NCI-H2107 treated with DMSO at 0.1 percent for 48 hours (cell line): ENCODE measurements around the gene TCTN3.
"Not testable (repeated sequence)": the region's sequence is repeated elsewhere in the genome, so short reads cannot be mapped to it uniquely, and the experiment has no call there.

Experiments used
- DNase-seq: peaks from one replicate; lab custom pipeline; 2025; ENCODE audit not compliant: unreplicated experiment; lab: John Stamatoyannopoulos, UW

The TCTN3 gene

GRCh38 chr10:95688648-95689047 is 5.1 kb downstream of the TCTN3 start:
- DNase-seq: no peak

GRCh38 chr10:95683966-95684365 is 9.8 kb downstream of the TCTN3 start:
- no peak for DNase-seq

DNA sequence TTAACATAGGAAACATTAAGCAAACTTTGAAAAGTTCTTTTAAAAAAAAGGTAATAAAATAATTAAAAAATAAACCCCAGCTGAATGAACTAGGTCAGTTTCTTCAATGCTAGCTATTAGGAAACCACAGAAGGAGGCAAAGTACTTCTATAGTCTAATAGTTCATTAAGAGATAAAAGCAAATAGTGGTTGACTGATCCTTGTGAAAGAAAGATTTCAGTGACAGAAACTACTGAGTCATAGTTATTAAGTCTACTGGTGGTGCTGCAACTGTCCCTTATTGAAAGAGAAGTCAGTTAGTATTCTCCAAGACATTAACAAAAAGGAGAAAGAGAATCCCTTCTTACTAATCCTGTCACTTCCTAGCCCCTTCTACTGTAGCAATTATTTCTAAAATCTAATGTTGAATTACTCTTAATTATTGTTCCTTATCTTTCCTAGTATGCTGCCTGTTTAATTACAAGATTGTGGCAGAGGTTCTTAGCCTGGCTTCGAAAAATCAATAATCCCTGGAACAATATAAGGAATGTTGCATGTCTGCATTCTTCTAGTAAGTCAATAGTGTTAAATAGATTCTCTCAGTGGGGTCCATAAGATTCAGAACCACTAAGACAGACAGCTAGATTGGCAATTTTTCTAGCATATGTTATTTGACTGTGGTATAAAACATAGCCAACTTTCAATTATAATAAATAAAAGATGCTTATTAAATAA is 18.2 kb downstream of the TCTN3 start:
- no peak for DNase-seq

GRCh38 chr10:95674643-95675042 is 19.1 kb downstream of the TCTN3 start:
- no peak for DNase-seq

GRCh38 chr10:95672641-95673040 is 21.1 kb downstream of the TCTN3 start:
- DNase-seq: not testable (repeated sequence)

DNA sequence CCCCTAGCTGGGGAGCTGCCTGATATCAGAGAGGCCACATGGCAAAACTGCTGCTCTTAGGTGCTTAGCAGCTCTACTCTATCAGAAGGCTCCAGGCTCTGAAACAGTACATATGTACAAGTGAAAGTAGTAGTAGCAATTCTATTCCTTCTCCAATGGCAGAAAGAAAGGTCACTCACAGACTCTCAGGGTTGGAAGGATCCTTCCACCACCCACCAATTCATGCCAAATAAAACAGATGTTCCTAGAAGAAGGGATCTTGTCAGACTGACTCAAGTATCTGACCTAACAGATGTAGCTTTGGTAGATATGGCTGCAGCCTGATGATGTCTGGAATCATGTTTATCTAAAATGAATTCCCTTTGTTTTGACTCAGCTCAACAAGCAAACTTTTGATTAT is 29.2 kb downstream of the TCTN3 start:
- no peak for DNase-seq

DNA sequence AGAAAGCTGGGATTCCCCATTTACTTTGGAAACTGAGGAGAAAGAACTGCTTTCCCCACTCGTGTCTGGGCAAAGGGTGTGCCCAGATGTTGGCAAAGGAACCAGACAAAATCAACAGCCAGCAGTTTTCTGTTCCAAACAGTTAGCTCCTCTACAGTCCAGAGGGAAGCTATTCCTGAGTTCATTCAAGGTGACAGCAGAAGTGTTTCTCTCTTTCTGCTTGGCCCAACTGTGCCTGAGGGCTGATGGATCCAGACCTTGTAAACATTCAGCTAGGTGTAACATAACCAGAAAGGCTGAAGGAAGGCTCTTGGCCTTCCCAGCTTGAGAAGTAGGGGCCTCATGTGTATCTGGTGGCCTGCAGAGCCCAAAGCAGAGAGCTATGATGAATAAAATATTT is 30.2 kb downstream of the TCTN3 start:
- no peak for DNase-seq

DNA sequence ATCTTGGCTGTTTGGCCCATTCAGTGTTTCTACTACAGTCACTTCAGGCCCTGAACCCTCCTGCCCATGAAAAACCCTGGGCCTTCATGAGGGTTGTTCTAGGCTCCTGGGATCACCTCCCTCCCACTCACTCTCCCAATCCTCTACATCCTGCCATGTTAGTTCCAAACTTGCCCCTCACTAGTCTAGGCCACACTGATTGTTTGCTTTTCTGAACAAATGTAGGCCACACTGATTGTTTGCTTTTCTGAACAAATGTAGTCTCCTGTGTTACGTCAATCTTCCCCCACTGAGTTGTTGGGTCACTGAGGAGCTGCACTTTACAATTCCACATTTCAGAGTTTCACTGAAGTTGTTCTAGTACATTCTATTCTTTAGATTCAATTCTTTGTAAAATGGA is 31.9 kb downstream of the TCTN3 start:
- DNase-seq: no peak

DNA sequence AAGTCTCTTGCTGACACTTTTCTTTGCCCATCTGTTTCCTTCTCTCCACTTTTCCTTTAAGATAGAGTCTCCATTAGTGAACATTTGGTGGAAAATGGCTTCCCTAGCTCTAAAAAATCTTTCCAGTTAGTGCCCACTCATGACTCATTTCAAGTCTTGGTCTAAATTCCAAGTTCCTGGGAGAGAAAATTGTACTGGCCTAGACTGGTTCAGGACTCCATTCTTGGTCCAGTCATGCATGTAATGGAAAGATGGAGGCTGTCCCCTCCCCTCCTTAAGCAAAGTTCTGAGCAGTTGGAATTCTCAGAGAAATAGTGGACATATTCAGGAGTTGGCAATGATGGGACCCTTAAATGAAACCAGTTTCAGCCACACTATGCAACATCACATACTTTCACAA is 33.4 kb downstream of the TCTN3 start:
- DNase-seq: no peak

DNA sequence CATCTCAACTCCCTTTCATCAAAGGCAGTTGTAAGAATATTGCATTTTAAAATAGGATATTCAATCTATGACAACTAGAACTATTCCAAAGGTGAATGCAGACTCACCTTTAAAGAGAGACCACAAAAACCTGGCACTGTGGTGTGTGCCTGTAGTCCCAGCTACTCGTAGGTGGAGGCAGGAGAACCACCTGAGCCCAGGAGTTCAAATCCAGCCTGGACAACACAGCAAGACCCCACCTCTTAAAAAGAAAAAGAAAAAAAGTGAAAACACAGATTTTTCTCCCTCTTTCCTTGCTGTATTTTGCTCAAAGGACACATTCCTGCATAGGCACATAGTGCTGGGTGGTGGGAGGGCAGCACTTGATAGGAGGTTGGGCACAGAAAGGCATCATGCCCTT is 36.5 kb downstream of the TCTN3 start:
- no peak for DNase-seq

- peak; percentile 40 for DNase-seq
These were observed 37.2 kb downstream of the TCTN3 start, which contains the start of gene ALDH18A1 for GRCh38 chr10:95656291-95657164. Gene ALDH18A1, minus strand, starts transcription at chr10:95656711. Its CDS starts 3,334 bp downstream, at chr10:95653377.

DNA sequence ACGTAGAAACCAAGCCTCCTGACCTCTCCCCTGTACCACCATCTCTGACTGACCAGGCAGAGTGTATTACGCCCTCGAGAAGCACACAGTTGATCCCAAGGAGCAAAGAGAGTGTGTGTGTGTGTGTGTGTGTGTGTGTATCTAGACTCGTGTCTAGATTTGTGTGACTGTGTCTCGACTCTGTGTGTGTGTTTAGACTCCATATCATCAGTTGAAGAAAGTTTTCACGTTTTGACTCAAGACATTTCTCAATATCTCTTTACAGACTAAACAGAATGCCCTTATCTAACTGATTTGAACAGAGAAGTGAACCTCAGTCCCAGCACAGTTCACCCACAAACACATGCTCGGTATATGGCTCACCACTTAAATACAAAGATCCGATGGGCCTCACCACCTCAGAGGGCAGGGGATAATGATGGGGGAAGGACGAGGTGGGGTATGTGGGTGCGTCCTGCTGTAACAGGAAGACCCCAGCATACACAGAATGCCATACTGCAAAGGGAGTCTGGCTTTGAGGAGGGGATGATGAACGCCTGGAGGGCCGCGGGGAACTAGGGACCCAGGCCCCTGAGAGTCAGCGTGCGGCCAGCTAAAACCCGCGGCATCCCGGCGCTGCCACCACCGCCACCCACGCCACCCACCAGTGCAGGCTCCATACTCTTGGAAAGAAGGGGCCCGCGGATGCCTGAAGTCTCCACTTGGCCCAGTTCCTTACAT is 38.0 kb downstream of the TCTN3 start:
- no peak for DNase-seq

GRCh38 chr10:95653895-95654294 is 39.8 kb downstream of the TCTN3 start:
- no peak for DNase-seq

DNA sequence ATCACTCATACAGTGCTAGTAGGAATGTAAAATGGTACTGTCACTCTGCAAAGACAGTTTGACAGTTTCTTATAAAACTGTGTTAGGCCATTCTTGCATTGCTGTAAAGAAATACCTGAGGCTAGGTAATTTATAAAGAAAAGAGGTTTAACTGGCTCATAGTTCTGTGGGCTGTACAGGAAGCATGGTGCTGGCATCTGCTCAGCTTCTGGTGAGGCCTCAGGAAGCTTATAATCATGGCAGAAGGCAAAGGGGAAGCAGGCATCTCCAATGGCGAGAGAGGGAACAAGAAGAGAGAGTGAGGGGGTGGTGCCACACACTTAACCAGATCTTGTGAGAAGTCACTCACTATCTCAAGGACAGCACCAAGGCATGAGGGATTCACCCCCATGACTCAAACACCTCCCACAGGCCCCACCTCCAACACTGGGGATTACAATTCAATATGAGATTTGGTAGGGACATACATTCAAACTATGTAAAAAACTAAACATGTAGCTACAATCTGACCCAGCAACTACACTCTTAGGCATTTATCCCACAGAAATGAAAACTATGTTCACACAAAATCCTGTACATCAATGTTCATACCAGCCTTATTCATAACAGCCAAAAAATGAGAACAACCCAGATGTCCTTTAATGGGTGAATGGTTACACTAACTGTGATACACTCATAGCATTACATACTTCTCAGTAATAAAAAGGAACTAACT is 42.2 kb downstream of the TCTN3 start:
- no peak for DNase-seq

GRCh38 chr10:95650232-95650631 is 43.5 kb downstream of the TCTN3 start:
- DNase-seq: peak; percentile 6

DNA sequence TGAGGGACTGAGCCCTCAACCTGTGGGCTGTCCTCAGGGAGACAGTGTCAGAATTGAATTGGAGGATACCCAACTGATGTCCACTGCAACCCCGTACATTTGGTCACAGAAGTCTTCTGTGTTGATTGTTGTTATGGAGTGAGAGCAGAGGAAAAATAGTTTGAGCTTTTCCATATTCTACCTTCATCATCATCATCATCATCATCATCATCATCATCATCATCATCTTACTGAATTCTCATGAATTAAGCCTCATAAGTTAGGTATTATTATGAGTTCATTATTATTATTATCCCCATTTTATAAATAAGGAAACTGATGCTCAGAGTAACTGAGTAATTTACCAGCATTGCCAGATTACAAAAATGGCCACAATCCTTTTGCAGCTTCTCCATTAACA is 45.6 kb downstream of the TCTN3 start:
- no peak for DNase-seq

DNA sequence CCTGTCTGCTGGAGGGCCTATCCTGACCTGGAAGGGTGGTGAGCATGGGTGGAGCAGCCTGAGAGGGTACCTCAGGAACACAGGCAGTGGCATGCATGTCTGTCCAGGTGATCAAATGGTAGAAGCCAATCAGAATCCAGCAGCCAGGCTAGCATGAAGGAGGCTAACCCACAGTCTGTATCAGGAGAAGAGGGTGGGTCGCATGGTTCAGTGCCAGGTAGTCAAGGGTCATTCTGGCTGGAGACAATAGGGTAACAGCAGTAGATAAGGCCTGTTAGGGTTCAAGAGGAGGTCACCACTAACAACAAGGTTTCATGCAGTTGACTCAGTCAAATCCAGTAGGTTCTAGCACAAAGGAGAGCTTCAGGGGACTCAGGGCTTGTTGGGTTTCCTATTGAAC is 47.6 kb downstream of the TCTN3 start:
- DNase-seq: no peak

GRCh38 chr10:95644901-95645300 is 48.8 kb downstream of the TCTN3 start:
- no peak for DNase-seq

DNA sequence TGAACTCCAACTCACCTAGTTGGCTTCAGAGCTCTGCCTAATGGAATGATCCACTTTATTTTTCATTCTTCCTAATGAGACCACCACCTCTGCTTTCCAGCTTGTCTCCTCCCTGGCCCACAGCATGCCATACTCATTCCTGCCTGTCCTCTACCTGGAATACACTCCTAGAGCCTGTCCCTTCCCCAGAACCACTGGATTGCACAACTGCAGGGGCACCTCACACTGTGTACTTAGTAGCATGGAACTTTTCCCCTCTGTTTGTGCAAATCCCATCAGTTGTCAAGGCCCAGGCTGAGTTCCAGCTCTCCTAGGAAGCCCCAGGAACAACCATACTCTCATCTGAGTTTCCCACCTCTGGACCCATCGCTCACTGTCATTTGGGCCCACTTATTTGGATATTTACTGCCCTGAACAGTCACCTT is 52.8 kb downstream of the TCTN3 start:
- DNase-seq: no peak

DNA sequence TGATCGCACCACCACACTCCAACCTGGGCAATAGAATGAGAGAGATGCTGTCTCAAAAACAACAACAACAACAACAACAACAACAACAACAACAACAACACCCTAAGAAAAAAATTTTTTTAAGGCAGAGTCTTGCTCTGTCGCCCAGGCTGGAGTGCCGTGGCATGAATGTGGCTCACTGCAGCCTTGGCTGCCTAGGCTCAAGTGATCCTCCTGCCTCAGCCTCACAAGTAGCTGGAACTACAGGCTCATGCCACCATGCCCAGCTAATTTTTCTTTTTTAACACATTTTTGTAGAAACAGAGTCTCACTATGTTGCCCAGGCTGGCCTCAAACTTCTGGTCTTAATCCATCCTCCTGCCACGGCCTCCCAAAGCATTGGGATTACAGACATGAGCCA is 55.8 kb downstream of the TCTN3 start:
- DNase-seq: no peak

DNA sequence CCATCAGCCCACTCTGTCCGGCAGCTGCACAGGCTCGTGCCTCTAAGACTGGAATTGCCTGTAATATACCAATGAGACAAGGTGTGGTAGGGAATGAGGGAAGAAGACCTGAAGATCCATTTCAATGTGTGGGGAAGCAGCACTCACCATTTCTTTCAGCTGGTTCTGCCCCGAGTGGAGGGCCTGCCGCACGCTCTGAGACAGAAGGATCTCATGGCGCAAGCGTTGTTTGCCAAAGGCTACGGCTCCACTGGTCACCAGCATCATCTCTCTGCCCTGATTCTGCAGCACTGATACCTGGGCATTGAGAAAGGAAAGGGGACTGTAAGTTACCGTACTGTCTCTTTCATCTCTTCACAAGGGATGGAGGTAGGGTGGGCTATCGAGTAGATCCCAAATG is 56.6 kb downstream of the TCTN3 start:
- no peak for DNase-seq
